Measurements from ENCODE around the gene OR1S1.
"Not testable (repeated sequence)": the region's sequence is repeated elsewhere in the genome, so short reads cannot be mapped to it uniquely, and the experiment has no call there.

The OR1S1 gene

DNA sequence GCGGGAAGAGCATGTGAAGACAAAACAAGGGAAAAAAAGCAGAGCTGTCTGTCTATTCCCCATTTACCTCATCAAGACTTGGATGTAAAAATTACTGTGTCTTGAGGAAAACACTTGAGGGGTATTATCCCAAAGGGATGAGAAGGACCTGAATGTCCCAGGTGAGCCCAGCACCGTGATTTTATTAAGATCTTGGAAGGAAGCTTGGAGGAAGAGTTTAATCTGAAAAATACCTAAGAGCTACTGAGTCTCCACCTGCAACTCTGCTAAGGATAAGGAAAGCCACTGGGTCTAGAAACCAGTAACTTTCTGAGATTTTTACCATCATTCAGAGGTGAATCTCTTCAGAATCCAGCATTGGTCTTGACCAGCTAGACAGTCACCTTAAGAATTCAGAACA, at the start of gene OR1S1:
TSS of gene OR1S1 (plus strand) at position 301 of the 400 bp plus-strand sequence.
- not testable (repeated sequence) for DNase-seq

DNA sequence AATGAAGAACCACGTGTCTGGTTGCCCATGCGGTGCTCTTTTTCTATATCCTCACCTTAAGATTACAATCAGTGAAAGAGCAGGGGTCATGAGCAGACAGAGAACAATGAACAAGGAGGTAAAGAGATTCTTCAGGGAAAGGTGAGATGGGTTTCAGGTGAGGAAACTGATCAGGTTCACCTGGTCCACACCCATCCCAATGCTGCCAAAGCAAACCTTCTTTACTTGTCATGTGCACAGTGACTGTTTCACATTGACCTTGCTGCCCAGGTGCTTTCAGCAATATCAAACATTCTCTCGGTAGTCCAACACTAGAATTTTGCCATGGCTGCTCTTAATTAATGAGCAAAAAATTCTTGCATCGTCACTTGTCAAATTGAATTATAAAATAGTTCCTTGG, 48.1 kb upstream of the OR1S1 start:
- DNase-seq: no peak

- DNase-seq: no peak
Observed at GRCh38 chr11:58164990-58165389, 47.5 kb upstream of the OR1S1 start.

GRCh38 chr11:58165504-58166106, 46.9 kb upstream of the OR1S1 start:
- DNase-seq: no peak

GRCh38 chr11:58177409-58178054, 35.0 kb upstream of the OR1S1 start:
- no peak for DNase-seq

DNA sequence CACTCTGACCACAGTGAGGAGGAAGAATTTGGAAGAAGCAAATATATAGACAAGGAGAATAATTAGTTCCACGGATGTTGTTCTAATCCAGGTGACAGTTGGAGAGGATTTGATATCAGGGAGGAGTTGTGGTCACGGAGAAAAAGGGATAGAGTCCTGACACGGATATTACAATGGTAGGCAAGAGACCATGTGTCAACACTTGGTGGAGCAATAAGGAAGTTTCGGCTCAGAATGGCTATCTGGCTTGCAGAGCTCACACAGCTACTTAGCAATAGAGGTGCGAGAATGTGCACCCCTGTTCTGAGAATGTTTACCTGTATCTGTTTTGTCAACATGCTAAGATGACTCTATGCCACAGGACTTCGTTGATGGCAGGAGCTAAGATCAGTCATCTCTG, 34.1 kb upstream of the OR1S1 start:
- DNase-seq: no peak

- no peak for DNase-seq
Observed at GRCh38 chr11:58179648-58180047, 32.9 kb upstream of the OR1S1 start.

GRCh38 chr11:58186938-58187337, 25.6 kb upstream of the OR1S1 start:
- no peak for DNase-seq

- DNase-seq: no peak
Observed at GRCh38 chr11:58188770-58189169, 23.8 kb upstream of the OR1S1 start, which contains the start of gene OR9Q2. TSS of gene OR9Q2 (plus strand) at chr11:58189070. CDS start at chr11:58190491, 1,421 bp downstream.

DNA sequence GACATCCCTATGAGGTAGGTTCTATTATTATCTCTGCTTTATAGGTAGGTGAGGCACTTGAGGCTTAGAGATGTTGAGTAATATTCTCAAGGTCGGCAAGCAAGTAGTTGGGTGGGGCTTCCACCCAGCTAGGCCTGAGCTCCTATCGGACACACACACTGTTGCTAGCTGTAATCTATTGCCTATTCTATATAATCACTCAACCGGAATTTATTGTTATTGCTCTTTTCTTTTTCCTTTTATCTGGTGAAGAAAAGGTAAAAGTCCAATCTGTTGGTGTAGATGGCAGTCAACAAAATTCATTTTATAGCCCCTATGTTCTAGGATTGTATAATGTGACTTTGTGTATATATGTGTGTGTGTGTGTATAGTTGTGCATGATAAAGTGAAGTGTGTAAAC, 20.3 kb upstream of the OR1S1 start:
- no peak for DNase-seq

DNA sequence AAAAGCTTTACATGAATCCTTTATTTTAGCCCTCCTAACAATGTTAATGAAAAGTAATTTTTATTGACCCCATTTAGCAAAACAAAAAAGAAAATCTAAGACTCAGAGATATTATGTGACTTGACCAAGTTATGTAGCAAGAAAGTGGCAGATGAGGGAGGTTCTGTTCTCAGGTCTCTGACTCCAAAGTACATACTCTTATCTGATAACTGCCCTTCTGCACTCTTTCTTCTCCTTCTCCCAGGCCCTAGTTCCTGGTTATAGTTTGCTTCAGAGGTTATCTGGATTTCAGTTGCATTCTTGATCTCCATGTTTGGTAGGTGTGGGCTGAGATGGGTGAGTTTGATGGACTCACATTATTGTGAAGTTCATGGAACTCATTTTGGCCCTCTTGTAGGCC, 19.1 kb upstream of the OR1S1 start:
- DNase-seq: no peak

- no peak for DNase-seq
Observed at GRCh38 chr11:58195939-58196338, 16.6 kb upstream of the OR1S1 start.

DNA sequence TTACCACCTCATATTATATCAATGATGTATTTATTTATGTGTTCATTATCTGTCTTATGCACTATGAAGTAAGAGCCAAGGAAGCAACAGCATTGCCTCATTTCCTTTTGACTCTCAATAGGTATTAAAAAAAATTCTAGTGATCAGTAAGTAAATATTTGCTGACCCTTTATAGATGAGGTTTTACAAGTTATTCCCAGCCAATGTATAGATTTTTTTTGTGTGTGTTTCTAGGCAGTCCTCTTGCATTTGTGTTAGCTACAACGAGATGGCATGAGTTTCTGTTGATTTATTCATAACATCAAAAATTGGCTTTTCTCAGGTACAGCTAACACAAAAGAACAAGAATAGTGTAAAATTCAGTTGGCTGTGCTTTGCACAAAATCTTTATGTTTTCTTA, 13.2 kb upstream of the OR1S1 start:
- no peak for DNase-seq

DNA sequence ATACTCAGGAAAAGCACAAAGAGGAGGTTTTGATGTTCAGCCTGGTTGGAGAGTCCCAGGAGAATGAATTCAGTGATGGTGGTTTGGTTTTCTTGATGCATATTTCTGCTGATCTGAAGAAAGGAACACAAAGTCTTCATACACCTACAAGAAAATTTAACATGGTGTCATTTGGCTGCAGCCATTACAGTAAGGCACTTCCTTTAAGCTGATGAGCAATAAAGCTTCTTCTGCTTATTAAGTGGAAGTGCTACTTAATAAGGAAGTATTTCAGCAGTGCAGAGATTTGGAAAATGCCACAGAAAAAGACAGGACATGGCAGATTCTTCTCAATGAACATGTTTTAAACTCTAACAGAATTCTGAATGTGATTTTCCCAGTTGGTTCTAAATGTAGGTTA, 8.5 kb upstream of the OR1S1 start, which contains the start of gene OR1S2:
TSS of gene OR1S2 (minus strand) at position 101 of the 400 bp plus-strand sequence. CDS start at position 101, 0 bp downstream.
- DNase-seq: no peak

DNA sequence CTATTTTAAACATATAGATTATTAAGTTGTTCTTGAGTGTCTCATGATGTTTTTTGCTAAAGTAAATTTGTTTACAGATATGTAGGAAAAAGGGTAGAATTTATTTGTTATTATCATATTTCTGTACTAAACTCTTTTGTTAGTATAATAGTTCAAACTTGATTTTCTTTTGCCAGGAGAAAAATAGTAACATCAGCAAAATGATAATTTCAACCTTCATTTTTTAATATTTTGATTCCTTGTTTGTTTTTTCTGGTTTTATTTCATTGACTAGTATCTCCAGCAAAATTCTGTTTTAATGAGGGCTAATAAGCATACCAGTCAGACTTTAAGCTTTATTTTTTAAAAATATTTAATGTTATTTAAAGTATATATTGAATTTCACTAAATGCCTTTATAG, 4.0 kb downstream of the OR1S1 start:
- DNase-seq: no peak

DNA sequence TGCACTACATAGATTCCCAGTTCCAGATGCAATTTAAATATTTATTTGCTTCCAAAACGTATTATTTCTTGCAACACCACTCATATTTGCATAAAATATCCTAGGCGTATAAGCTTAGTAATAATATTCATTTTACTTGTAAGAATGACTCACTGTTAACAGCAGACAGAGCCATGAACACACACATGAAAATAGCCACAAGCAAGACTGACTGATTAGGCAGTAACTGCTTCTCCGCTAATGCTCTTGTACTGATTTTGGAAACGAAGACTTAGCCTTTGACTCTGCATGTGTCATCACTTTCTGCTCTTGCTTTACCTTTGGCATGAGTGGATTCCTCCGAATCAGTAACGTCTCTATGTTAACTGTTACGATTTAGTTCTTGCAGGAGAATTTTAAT, 10.2 kb downstream of the OR1S1 start:
- no peak for DNase-seq

DNA sequence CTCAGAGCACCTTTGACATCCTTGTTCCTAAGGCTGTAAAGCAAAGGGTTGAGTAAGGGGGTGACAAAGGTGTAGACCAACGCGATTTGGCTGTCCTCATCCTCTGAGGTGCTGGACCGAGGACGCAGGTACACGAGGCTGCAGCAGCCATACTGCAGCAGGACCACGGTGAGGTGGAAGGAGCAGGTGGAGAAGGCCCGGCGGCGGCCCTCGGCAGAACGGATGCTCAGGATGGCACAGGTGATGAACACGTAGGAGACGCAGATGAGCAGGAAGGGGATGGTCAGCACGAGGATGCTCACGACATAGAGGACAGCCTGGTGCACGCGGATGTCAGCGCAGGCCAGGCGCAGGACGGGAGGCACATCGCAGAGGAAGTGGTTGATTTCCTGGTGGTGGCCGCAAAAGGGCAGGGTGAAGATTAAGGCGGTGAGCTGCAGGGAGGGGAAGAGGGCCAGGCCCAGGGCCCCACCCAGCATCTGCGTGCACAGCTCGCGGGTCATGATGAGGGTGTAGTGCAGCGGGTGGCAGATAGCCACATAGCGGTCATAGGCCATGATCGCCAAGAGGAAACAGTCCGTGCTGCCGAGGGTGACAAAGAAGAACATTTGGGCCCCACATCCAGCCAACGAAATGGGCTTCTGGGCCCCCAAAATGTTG, 15.6 kb downstream of the OR1S1 start:
- DNase-seq: no peak

- no peak for DNase-seq
Observed at GRCh38 chr11:58243954-58244353, 31.4 kb downstream of the OR1S1 start.

DNA sequence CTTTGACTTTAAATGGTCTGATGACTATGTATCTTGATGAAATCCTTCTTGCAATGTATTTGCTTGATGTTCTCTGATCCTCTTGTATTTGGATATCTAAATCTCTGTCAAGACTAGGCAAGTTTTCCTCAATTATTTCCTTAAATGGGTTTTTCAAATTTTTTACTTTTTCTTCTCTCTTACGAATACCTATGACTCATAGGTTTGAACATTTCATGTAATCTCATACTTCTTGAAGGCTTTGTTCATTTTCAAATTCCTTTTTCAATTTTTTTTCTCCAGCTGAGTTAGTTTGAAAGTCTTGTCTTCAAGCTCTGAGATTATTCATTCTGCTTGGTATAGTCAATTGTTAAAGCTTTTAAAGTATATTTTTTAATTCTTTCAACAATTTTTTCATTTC, 42.4 kb downstream of the OR1S1 start:
- DNase-seq: no peak

DNA sequence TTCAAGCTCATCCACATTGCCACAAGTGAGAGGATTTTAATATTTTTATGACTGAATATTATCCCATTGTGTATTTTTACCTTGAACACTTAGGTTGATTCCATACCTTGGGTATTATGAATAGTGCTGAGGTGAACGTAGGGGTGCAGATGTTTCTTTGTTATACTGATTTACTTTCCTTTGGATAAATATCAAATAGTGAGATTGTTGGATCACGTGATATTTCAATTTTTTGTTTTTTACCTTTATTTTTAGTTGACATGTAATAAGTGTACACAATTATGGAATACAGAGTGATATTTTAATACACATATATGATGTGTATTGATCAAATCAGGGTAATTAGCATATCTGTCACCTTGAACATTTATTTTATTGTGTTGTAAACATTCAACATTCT, 47.5 kb downstream of the OR1S1 start:
- DNase-seq: no peak
